NOMO-1 treated with dmso at 0.1 percent for 144 hours (cell line): ENCODE measurements around the gene HDAC11.
"Not testable (repeated sequence)": the region's sequence is repeated elsewhere in the genome, so short reads cannot be mapped to it uniquely, and the experiment has no call there.

Experiments
- DNase-seq: peaks from one replicate; lab custom pipeline; 2025; ENCODE audit not compliant: unreplicated experiment; lab: John Stamatoyannopoulos, UW

HDAC11 gene

GRCh38 chr3:13492976-13493866 lies 13.1 kb downstream of the HDAC11 start:
- no peak for DNase-seq

GRCh38 chr3:13493867-13494441 lies 13.8 kb downstream of the HDAC11 start:
- no peak for DNase-seq

GRCh38 chr3:13494463-13495350 lies 14.6 kb downstream of the HDAC11 start:
- DNase-seq: no peak

DNA sequence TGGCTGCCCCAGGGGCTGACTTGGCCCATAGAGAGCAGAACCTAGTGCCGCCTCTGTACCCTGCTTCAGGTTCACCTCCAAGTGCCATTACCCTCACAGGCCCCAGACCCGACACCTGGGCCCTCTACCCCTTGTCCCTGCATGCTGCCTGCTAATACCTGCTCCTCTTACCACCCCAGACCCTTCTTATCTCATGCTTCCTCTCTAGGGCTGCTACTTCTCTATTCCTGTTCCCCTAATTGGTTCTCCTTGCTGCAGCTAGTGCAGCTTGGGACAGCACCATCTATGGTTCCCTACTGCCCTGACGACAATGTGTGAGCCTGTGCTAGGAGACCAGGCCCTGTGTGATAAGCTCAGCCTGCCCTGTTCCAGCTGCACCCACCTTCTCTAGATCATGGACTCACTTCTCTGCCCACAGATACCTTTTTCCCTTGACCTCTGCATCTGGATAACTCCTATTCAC lies 15.3 kb downstream of the HDAC11 start:
- no peak for DNase-seq

- DNase-seq: peak; percentile 55
Measured at GRCh38 chr3:13495921-13496723, 16.0 kb downstream of the HDAC11 start.

DNA sequence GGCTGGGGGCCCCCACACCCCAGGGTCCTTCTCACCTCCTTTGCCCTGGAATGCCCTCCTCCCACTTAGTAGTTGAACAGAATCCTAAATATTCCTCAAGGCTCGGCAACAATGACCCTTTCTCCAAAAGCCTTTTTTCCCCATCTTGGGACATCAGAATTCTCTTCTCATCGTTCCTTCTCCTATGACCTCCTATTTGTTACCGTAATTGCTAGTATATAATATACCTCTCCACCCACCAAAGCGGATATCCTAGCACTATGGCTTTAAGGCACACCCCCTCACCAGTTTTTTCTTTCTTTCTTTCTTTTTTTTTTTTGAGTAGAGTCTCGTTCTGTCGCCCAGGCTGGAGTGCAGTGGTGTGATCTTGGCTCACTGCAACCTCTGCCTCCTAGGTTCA lies 16.8 kb downstream of the HDAC11 start:
- DNase-seq: no peak

- no peak for DNase-seq
Measured at GRCh38 chr3:13497386-13497785, 17.3 kb downstream of the HDAC11 start.

DNA sequence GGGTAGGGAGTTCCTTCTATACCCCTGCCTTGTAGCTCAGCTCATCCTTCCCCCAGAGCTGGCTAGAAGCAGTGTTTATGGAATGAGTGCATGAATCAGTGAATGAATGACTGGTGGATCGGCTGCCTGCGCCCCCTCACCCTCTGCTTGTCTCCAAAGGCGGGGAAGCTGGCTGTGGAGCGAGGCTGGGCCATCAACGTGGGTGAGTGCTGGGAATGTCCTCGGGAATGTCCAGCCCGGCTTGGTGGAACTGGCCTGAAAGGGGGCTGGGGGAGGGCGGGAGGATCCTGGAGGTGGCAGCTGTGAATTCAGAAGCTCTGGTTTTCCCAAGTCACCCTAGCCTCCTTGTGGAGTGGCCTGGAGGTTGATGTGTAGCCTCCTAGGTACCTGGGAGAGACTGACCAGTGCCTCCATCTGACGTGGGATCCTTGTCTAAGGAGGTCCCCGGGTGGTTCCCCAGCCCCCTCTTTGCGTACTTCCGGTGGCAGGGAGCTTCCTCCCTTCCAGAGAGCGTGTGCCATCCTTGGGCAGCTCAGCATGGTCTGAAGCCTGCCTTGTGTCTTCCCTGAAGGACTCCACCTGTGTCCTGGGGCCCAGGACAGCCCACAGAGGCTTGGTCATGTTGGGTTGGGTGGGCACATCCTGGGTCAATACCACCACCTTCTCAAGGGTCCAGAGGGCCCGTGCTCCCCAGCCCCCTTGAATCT lies 18.4 kb downstream of the HDAC11 start:
- DNase-seq: no peak

- DNase-seq: not testable (repeated sequence)
Measured at GRCh38 chr3:13499246-13499645, 19.1 kb downstream of the HDAC11 start.

GRCh38 chr3:13500133-13500885 lies 20.2 kb downstream of the HDAC11 start:
- DNase-seq: no peak

DNA sequence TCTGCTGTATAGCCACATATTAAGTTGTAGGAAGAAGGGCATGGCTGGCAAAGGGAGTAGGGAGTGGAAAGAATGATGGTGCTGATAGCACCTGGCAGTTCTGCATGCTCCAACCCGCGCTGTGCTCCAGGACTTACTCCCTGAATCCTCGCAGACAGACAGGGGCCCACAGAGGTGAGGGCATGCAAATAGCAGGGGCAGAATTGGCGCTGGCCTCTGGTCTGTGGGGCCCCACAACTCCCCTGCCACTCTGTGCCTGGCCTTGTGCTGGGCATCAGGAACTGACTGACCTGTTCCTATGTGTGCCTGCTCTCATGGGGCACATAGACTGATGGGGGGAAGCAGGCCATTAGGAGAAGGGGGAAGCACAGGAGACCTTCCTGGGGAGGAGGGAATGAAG lies 20.9 kb downstream of the HDAC11 start:
- no peak for DNase-seq

GRCh38 chr3:13501521-13501920 lies 21.4 kb downstream of the HDAC11 start:
- DNase-seq: no peak

GRCh38 chr3:13501958-13502790 lies 22.1 kb downstream of the HDAC11 start:
- DNase-seq: no peak

DNA sequence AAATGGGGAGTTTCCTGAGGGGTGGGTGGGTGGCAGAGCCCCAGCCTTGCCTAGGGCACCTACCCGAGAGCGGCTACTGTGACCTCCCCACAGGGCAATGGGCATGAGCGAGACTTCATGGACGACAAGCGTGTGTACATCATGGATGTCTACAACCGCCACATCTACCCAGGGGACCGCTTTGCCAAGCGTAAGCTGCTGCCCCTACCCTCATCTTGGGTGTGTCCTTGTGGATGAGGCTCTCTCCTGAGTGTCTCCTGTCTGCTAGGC lies 22.6 kb downstream of the HDAC11 start:
- no peak for DNase-seq

DNA sequence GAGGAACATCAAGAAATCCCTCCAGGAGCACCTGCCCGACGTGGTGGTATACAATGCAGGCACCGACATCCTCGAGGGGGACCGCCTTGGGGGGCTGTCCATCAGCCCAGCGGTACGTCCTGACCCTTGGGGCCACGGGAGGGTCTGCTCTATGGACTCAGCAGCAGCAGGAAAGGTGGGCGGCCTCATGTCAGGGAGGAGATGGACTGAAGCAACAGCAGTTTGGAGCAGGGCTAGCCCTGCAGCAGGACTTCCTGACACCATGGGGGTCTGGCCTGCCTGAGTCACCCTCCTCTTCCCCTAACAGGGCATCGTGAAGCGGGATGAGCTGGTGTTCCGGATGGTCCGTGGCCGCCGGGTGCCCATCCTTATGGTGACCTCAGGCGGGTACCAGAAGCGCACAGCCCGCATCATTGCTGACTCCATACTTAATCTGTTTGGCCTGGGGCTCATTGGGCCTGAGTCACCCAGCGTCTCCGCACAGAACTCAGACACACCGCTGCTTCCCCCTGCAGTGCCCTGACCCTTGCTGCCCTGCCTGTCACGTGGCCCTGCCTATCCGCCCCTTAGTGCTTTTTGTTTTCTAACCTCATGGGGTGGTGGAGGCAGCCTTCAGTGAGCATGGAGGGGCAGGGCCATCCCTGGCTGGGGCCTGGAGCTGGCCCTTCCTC lies 24.2 kb downstream of the HDAC11 start:
- no peak for DNase-seq

DNA sequence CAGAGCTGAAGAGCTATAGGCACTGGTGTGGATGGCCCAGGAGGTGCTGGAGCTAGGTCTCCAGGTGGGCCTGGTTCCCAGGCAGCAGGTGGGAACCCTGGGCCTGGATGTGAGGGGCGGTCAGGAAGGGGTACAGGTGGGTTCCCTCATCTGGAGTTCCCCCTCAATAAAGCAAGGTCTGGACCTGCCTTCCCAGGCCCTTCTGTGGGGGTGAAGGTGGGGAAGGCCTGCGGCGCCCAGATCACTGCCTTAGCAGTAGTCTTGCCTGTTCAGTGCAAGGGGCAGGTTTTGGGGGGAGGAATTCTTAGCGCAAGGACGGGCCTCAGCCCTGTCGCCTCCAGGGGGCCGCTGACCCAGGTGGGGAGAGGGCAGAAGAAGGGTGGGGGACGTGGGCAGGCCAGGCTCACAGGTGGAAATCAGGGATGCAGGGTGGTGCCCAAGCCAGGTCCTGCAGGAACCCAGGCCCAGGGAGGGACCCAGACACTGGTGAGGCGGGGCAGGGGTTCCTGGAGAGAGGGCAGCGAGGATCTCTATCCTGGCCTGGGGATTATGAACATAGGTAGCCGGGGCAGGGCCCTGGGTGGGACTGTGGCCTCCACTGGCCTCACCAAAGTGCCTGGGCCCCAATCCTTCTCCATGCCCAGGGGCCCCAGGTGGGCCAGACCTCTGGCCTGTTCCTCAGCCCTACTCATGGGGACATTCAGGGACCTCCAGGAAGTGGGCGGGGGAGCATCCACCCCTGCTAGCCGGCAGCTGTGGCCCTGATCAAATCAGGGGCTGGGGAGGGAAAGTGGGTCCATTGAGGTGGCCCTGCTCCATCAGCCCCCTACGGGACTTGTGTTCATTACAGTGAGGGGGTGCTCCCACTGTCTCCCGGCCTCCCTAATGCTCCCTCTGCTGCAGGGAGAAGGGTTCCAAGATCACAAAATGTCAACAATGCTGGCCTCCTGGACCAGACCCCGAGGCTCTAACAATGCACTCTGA lies 25.3 kb downstream of the HDAC11 start:
- DNase-seq: no peak

DNA sequence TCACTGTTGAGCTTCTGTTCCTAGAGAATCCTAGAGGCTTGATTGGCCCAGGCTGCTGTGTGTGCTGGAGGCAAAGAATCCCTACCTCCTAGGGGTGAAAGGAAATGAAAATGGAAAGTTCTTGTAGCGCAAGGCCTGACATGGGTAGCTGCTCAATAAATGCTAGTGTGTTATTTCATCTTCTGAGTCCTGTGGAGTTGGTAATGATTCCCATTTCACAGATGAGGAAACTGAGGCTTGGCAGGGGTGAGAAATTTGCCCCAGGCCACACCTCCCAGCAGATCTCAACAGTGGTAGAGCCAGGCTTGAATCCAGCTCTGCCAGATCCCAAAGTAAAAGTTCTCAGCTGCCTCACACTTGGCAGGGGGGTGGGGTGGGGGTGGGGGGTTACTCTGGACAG lies 26.1 kb downstream of the HDAC11 start:
- DNase-seq: no peak
